K562 (cell line): ENCODE results near the gene EIF3I.

ENCODE experiments used
- CTCF ChIP-seq, 3 experiments: IDR thresholded peaks in 2 of 3; conservative IDR thresholded peaks in 1 of 3; 2 replicates each; pipeline ENCODE4 v1.5.1; 2011 to 2012; ENCODE audit warnings: low read length in 3 of 3, mild to moderate bottlenecking in 3 of 3, control low read depth in 2 of 3, improper control_type of control experiment in 1 of 3, inconsistent platforms in 1 of 3, low read depth in 1 of 3, mixed read lengths in 1 of 3, moderate library complexity in 1 of 3; ENCODE audit not compliant: insufficient read depth in 2 of 3
- E2F8 ChIP-seq: fragments of 450-650 bp; IDR thresholded peaks from 2 replicates; pipeline ENCODE4 v1.7.1; 2018; ENCODE audit warnings: mild to moderate bottlenecking, low read depth; ENCODE audit not compliant: partially characterized antibody
- E4F1 ChIP-seq: fragments of 250-450 bp; sonication (Bioruptor Pico); IDR thresholded peaks from 2 replicates; pipeline ENCODE4 v1.5.0; 2021; ENCODE audit warnings: mild to moderate bottlenecking, borderline replicate concordance
- ETV6 ChIP-seq, 3 experiments: fragments of 150-350 bp in 1 of 3; sonication (generic) in 1 of 3; formaldehyde crosslinking in 1 of 3; IDR thresholded peaks; 2 replicates each; pipeline versions ENCODE4 v1.6.1 to v1.8.0; 2014 to 2022; ENCODE audit warnings: borderline replicate concordance in 2 of 3, low read depth in 2 of 3, antibody characterized with exemption in 1 of 3, low read length in 1 of 3, mild to moderate bottlenecking in 1 of 3, missing genetic modification reagents in 1 of 3
- GMEB1 ChIP-seq: fragments of 250-450 bp; sonication (Bioruptor Pico); IDR thresholded peaks from 2 replicates; pipeline ENCODE4 v1.4.0; 2020; ENCODE audit warnings: mild to moderate bottlenecking
- HNRNPH1 ChIP-seq: fragments of 200-400 bp; formaldehyde crosslinking; optimal IDR thresholded peaks from 2 replicates; pipeline ENCODE3; 2017; ENCODE audit warnings: low read depth, mild to moderate bottlenecking, low read length, moderate library complexity
- HOMEZ ChIP-seq: fragments of 250-450 bp; sonication (Bioruptor Pico); IDR thresholded peaks from 2 replicates; pipeline ENCODE4 v1.4.0; 2020; ENCODE audit warnings: mild to moderate bottlenecking, moderate library complexity
- NFYB ChIP-seq: IDR thresholded peaks from 2 replicates; pipeline ENCODE4 v1.6.1; 2011; ENCODE audit warnings: mild to moderate bottlenecking, moderate library complexity; ENCODE audit not compliant: insufficient read length; ENCODE audit errors: extremely low read depth
- RCOR1 ChIP-seq, 2 experiments: IDR thresholded peaks; 2 replicates each; pipeline ENCODE4 v1.6.1; 2012; ENCODE audit warnings: low read depth in 2 of 2, low read length in 2 of 2, borderline replicate concordance in 1 of 2, improper control_type of control experiment in 1 of 2
- RFX5 ChIP-seq: IDR thresholded peaks from 2 replicates; pipeline ENCODE4 v1.6.1; 2011; ENCODE audit warnings: low read depth, mild to moderate bottlenecking, improper control_type of control experiment, low read length
- THAP7 ChIP-seq: fragments of 250-450 bp; sonication (Bioruptor Pico); IDR thresholded peaks from 2 replicates; pipeline ENCODE4 v1.5.0; 2021
- THRA ChIP-seq: fragments of 450-650 bp; IDR thresholded peaks from 2 replicates; pipeline ENCODE4 v1.6.1; 2017; ENCODE audit warnings: mild to moderate bottlenecking, moderate library complexity
- ZNF586 ChIP-seq: fragments of 450-650 bp; formaldehyde crosslinking; conservative IDR thresholded peaks from 2 replicates; pipeline ENCODE4 v1.4.0; 2020; ENCODE audit warnings: mild to moderate bottlenecking, moderate library complexity

- TF ChIP-seq ETV6 (IDR thresholded peaks at IDR 0.05; ENCODE audit: borderline replicate concordance in 1 of 2, low read depth in 2 of 2, low read length in 1 of 2): peak in 1 of 2 experiments; percentile 69; a peak in 2 of 4 replicates
- TF ChIP-seq ETV6 (CRISPR knock-in tag; IDR thresholded peaks at IDR 0.05; ENCODE audit: borderline replicate concordance): no peak
- no peak for TF ChIP-seq NFYB
- TF ChIP-seq ZNF586 (CRISPR knock-in tag): no peak
- TF ChIP-seq THRA: no peak
- TF ChIP-seq HOMEZ (CRISPR knock-in tag): no peak
- no peak for TF ChIP-seq E4F1 (CRISPR knock-in tag)
- no peak for TF ChIP-seq RCOR1 (IDR thresholded peaks at IDR 0.05; ENCODE audit: borderline replicate concordance in 1 of 2, low read depth in 2 of 2, low read length in 2 of 2)
- TF ChIP-seq THAP7 (CRISPR knock-in tag): no peak
- TF ChIP-seq GMEB1 (CRISPR knock-in tag): no peak
- no peak for TF ChIP-seq E2F8
- TF ChIP-seq CTCF (IDR thresholded peaks at IDR 0.05 in 2 of 3, conservative IDR thresholded peaks at IDR 0.05 in 1 of 3; ENCODE audit: insufficient read depth in 2 of 3, low read depth in 1 of 3, low read length in 3 of 3): no peak
- no peak for TF ChIP-seq RFX5
- TF ChIP-seq HNRNPH1: no peak
These were observed 20.2 kb downstream of the EIF3I start for GRCh38 chr1:32242341-32242851.
